Measurements from ENCODE around the gene DCDC2C.
"Not testable (repeated sequence)": the region's sequence is repeated elsewhere in the genome, so short reads cannot be mapped to it uniquely, and the experiment has no call there.

Gene DCDC2C

GRCh38 chr2:3703236-3703756, at the start of gene DCDC2C:
TSS of gene DCDC2C (plus strand) at chr2:3703575. CDS start at chr2:3703752, 177 bp downstream.
- FAIRE-seq (no peak), DNase-seq (ENCODE audit: low spot score) (no peak)

GRCh38 chr2:3654011-3654410, 49.4 kb upstream of the DCDC2C start:
- FAIRE-seq (no peak), DNase-seq (ENCODE audit: low spot score) (no peak)

GRCh38 chr2:3654531-3655225, 48.7 kb upstream of the DCDC2C start:
- FAIRE-seq (no peak), DNase-seq (ENCODE audit: low spot score) (no peak)

- no peak for FAIRE-seq
- no peak for DNase-seq (ENCODE audit: low spot score)
These were observed 47.3 kb upstream of the DCDC2C start for GRCh38 chr2:3655871-3656761.

- FAIRE-seq (no peak), DNase-seq (ENCODE audit: low spot score) (no peak)
These were observed 46.3 kb upstream of the DCDC2C start for GRCh38 chr2:3656762-3657721.

GRCh38 chr2:3657881-3658280, 45.5 kb upstream of the DCDC2C start, which contains the start of gene ALLC:
TSS of gene ALLC (plus strand) at chr2:3658200. CDS start at chr2:3671158, 12,958 bp downstream.
- FAIRE-seq (no peak), DNase-seq (ENCODE audit: low spot score) (no peak)

GRCh38 chr2:3659447-3660432, 43.6 kb upstream of the DCDC2C start:
- DNase-seq (ENCODE audit: low spot score), result no peak
- FAIRE-seq, result no peak

GRCh38 chr2:3660640-3661039, 42.7 kb upstream of the DCDC2C start:
- FAIRE-seq; DNase-seq (ENCODE audit: low spot score): not testable (repeated sequence)

- no peak for FAIRE-seq
- DNase-seq (ENCODE audit: low spot score), result no peak
These were observed 42.2 kb upstream of the DCDC2C start for GRCh38 chr2:3661149-3661660.

- FAIRE-seq, result no peak
- DNase-seq (ENCODE audit: low spot score), result no peak
These were observed 41.1 kb upstream of the DCDC2C start for GRCh38 chr2:3662239-3662638.

GRCh38 chr2:3664118-3664517, 39.3 kb upstream of the DCDC2C start:
- DNase-seq (ENCODE audit: low spot score) (no peak), FAIRE-seq (no peak)

GRCh38 chr2:3664925-3665324, 38.5 kb upstream of the DCDC2C start:
- no peak for FAIRE-seq
- DNase-seq (ENCODE audit: low spot score), result no peak

GRCh38 chr2:3665886-3666612, 37.3 kb upstream of the DCDC2C start:
- DNase-seq (ENCODE audit: low spot score) (no peak), FAIRE-seq (no peak)

- FAIRE-seq (no peak), DNase-seq (ENCODE audit: low spot score) (no peak)
These were observed 36.8 kb upstream of the DCDC2C start for GRCh38 chr2:3666613-3666975.

- FAIRE-seq (no peak), DNase-seq (ENCODE audit: low spot score) (no peak)
These were observed 36.2 kb upstream of the DCDC2C start for GRCh38 chr2:3667151-3667631.

- DNase-seq (ENCODE audit: low spot score) (no peak), FAIRE-seq (no peak)
These were observed 33.7 kb upstream of the DCDC2C start for GRCh38 chr2:3669656-3670055.

GRCh38 chr2:3670376-3670775, 33.0 kb upstream of the DCDC2C start:
- no peak for DNase-seq (ENCODE audit: low spot score)
- no peak for FAIRE-seq

GRCh38 chr2:3670941-3671340, 32.4 kb upstream of the DCDC2C start:
- DNase-seq (ENCODE audit: low spot score) (no peak), FAIRE-seq (no peak)

All from urothelium cell line (cell line).